Right cardiac atrium (tissue), 5 donors: ENCODE results near the gene TBC1D17. TPM values are rescaled to one million over a fixed set of nuclear protein-coding genes. Genes with fewer than 3 reads are reported as not detected.

Experiments used
- ATAC-seq, 2 donors: fragments of 200-7000 bp; cut with Tn5 transposase; one replicate each; pipeline versions ENCODE4 v1.8.0 to v1.9.1; 2020; ENCODE audit warnings: moderate library complexity in 2 of 2, mild to moderate bottlenecking in 1 of 2
- DNase-seq, 3 donors: peaks; one replicate each; pipeline ENCODE4 v3.0.0-alpha.2; 2020
- H3K27ac ChIP-seq: one replicate; pipeline ENCODE4 v1.5.1; 2013; ENCODE audit warnings: mild to moderate bottlenecking, low read length, control low read depth, moderate library complexity
- H3K27me3 ChIP-seq: one replicate; pipeline ENCODE4 v1.6.1; 2013; ENCODE audit not compliant: control insufficient read depth, insufficient read depth
- H3K4me1 ChIP-seq: one replicate; pipeline ENCODE4 v1.6.1; 2013; ENCODE audit warnings: low read length; ENCODE audit not compliant: control insufficient read depth, insufficient read depth
- H3K4me3 ChIP-seq: one replicate; pipeline ENCODE4 v1.5.1; 2013; ENCODE audit warnings: low read length, control low read depth
- H3K9me3 ChIP-seq: one replicate; pipeline ENCODE4 v1.6.1; 2013; ENCODE audit warnings: low read length; ENCODE audit not compliant: control insufficient read depth
- WGBS: extraction: QIAGEN DNeasy Blood & Tissue Kit; methylation state at CpG from one replicate; pipeline ENCODE4 v1.1.7; 2013; 5-methylcytosine and 5-hydroxymethylcytosine counted together
- intact Hi-C, 4 donors: fragments of 100-400 bp; cut with DNase I; formaldehyde crosslinking; loops; one replicate each; pipeline versions ENCODE4 v1.11.0 to v1.14.0; 2022 to 2023
- long read RNA-seq, 4 donors: library from polyadenylated mRNA; unstranded; transcript quantifications; one replicate each; pipeline ENCODE4 v2.0.0, GENCODE V29; 2020 to 2021
- polyA plus RNA-seq: library from polyadenylated mRNA; stranded (reverse); fragments of 200-250 nt; gene quantifications from one replicate; pipeline ENCODE4 v1.2.3, GENCODE V29; 2013
- total RNA-seq, 4 donors: library from RNA; stranded (reverse); fragmentation: NEBNext Ultra II Directional; extraction: Animal tissue kit (Norgen Biotek cat#: 25700); gene quantifications; one replicate each; pipeline ENCODE4 v1.2.1, GENCODE V29; 2021
- donor health status: healthy with polysubstance abuse.
- donor health status: DM: no; HTN: yes; CAD: no.
- donor health status: DM: no; HTN: no; CAD: no.
- donor health status: DM: no; HTN: yes; CAD: no; lungs with severe emphysema.
- donor health status: DM: yes; HTN: yes; CAD: no.

TBC1D17 gene
- total RNA-seq, result 10 to 100 TPM; 35.7 to 45.7 (median 42.1) TPM
- 35.6 TPM for polyA plus RNA-seq
- long read RNA-seq, donor 1, transcript TBC1D17-201 (17 exons, 2,366 nt), result major isoform, 38 of 63 reads
- long read RNA-seq, donor 1, partial matches to known transcripts, result 19 of 63 reads
- long read RNA-seq, donor 1, other reads (novel, unspliced or antisense), result 6 of 63 reads
- long read RNA-seq, donor 2, transcript TBC1D17-201 (17 exons, 2,366 nt), result major isoform, 21 of 39 reads
- long read RNA-seq, donor 2, partial matches to known transcripts, result 12 of 39 reads
- long read RNA-seq, donor 2, other reads (novel, unspliced or antisense), result 5 of 39 reads
- long read RNA-seq, donor 3, transcript TBC1D17-201 (17 exons, 2,366 nt), result major isoform, 5 of 20 reads
- long read RNA-seq, donor 3, partial matches to known transcripts, result 8 of 20 reads
- long read RNA-seq, donor 3, other reads (novel, unspliced or antisense), result 7 of 20 reads
- long read RNA-seq, donor 4, transcript TBC1D17-201 (17 exons, 2,366 nt), result major isoform, 23 of 46 reads
- long read RNA-seq, donor 4, partial matches to known transcripts, result 14 of 46 reads
- long read RNA-seq, donor 4, other reads (novel, unspliced or antisense), result 8 of 46 reads

- under 1% methylated on average over 61 of the region's 61 CpGs for WGBS
- Histone ChIP-seq H3K4me1 (peaks cover 6% of the 10 kb centered on the region), H3K27ac (peak within 1 kb of the TSS; percentile 99), H3K4me3 (peak within 1 kb of the TSS; percentile 76), H3K27me3 (no peaks in the 10 kb centered on the region), H3K9me3 (no peaks in the 10 kb centered on the region)
- peak; percentile 83 to 89 for ATAC-seq
- intact Hi-C loops, result no loop called here
- peak; percentile 99 for DNase-seq
These were observed at the start of gene TBC1D17, which contains the start of gene AKT1S1 for GRCh38 chr19:49877020-49877878. Gene TBC1D17 (plus strand): TSS chr19:49877702. CDS start chr19:49877724, 22 bp downstream. Gene AKT1S1 (minus strand): TSS chr19:49877355. CDS start chr19:49873295, 4,060 bp downstream.

DNA sequence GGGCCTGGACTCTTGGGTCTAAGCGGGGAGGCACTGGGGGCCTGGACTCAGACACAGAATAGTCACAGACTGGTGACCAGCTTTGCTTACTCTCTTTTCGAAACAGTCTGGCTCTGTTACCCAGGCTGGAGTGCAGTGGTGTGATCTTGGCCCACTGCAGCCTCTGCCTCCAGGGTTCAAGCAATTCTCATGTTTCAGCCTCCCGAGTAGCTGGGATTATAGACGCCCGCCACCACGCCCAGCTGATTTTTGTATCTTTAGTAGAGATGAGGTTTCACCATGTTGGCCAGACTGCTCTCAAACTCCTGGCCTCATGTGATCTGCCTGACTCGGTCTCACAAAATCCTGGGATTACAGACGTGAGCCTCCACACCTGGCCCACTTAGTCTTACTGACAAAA is 48.3 kb upstream of the TBC1D17 start:
- H3K27me3 ChIP-seq, result no peaks in the 10 kb centered on the region
- intact Hi-C loops, result no loop called here
- H3K9me3 ChIP-seq, result no peaks in the 10 kb centered on the region
- DNase-seq (no peak), ATAC-seq (no peak)
- no peak overlapping the region for H3K4me3 ChIP-seq
- no peaks in the 10 kb centered on the region for H3K4me1 ChIP-seq
- H3K27ac ChIP-seq, result no peak overlapping the region
- 94% methylated on average over 8 of the region's 8 CpGs for WGBS

- Histone ChIP-seq H3K4me1 (no peaks in the 10 kb centered on the region), H3K27me3 (no peaks in the 10 kb centered on the region), H3K27ac (no peak overlapping the region), H3K4me3 (no peak overlapping the region), H3K9me3 (no peaks in the 10 kb centered on the region)
- ATAC-seq (no peak), DNase-seq (peak in 1 of 3 donors; percentile 32)
- intact Hi-C loops, result no loop called here
- 95% methylated on average over 18 of the region's 18 CpGs for WGBS
These were observed 47.8 kb upstream of the TBC1D17 start for GRCh38 chr19:49829721-49830120.

- intact Hi-C loops, result no loop called here
- DNase-seq (peak in 1 of 3 donors; percentile 49), ATAC-seq (no peak)
- no peak overlapping the region for H3K27ac ChIP-seq
- H3K4me3 ChIP-seq, result no peak overlapping the region
- no peaks in the 10 kb centered on the region for H3K4me1 ChIP-seq
- no peaks in the 10 kb centered on the region for H3K9me3 ChIP-seq
- H3K27me3 ChIP-seq, result no peaks in the 10 kb centered on the region
- WGBS, result 90% methylated on average over 12 of the region's 12 CpGs
These were observed 46.7 kb upstream of the TBC1D17 start for GRCh38 chr19:49830766-49831165.

- DNase-seq, result no peak
- Histone ChIP-seq H3K4me3 (no peak overlapping the region), H3K4me1 (no peaks in the 10 kb centered on the region), H3K9me3 (no peaks in the 10 kb centered on the region), H3K27me3 (no peaks in the 10 kb centered on the region), H3K27ac (no peak overlapping the region)
- 95% methylated on average over 8 of the region's 8 CpGs for WGBS
- no peak for ATAC-seq
- intact Hi-C loops, result no loop called here
These were observed 45.9 kb upstream of the TBC1D17 start for GRCh38 chr19:49831592-49831991.

DNA sequence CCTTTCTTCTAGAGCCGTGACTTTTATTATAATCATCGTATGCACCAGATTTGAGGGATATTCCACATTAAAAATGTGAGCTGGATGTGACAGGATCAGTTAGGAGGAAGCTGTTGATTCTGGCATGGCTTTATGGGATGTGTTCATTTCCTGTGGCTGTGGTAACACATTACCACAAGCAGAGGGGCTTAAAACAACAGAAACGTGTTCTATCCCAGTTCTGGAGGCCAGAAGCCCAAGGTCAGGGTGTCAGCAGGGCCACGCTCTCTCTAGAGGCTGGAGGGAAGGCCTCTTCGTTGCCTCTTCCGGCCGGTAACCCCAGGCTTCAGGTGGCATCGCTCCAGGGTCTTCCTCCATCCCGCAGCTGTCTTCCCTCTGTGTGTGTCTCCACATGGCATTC is 44.9 kb upstream of the TBC1D17 start:
- no peak overlapping the region for H3K4me3 ChIP-seq
- no peaks in the 10 kb centered on the region for H3K9me3 ChIP-seq
- H3K27me3 ChIP-seq, result no peaks in the 10 kb centered on the region
- H3K4me1 ChIP-seq, result no peaks in the 10 kb centered on the region
- intact Hi-C loops, result no loop called here
- 55% methylated on average over 9 of the region's 9 CpGs for WGBS
- no peak overlapping the region for H3K27ac ChIP-seq
- DNase-seq (no peak), ATAC-seq (no peak)

DNA sequence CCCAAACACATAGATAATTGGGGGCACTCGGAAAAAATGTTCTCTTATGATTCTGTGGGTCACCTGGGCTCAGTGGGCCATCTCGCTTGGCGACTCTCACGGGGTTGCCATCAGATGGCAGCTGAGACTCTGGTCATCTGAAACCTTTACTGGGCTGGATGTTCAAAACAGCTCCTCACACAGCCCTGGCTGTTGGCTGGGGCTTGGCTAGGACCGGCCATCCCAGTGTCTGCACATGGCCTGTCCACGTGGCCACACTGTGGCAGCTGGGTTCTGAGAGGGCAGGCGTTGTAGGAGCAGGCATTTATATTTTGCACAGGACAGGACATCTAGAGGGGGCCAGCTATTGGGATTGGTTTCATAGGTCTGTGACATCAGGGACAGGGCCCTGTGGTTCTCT is 43.9 kb upstream of the TBC1D17 start:
- Histone ChIP-seq H3K4me1 (no peaks in the 10 kb centered on the region), H3K4me3 (no peak overlapping the region), H3K27me3 (no peaks in the 10 kb centered on the region), H3K27ac (no peak overlapping the region), H3K9me3 (no peaks in the 10 kb centered on the region)
- intact Hi-C loops, result no loop called here
- DNase-seq, result peak in 1 of 3 donors; percentile 30
- no peak for ATAC-seq
- 87% methylated on average over 7 of the region's 7 CpGs for WGBS

- Histone ChIP-seq H3K4me3 (no peak overlapping the region), H3K27ac (no peak overlapping the region), H3K9me3 (no peaks in the 10 kb centered on the region), H3K4me1 (no peaks in the 10 kb centered on the region), H3K27me3 (no peaks in the 10 kb centered on the region)
- DNase-seq (no peak), ATAC-seq (peak in 1 of 2 donors; percentile 7)
- 95% methylated on average over 12 of the region's 12 CpGs for WGBS
- intact Hi-C loops, result no loop called here
These were observed 41.9 kb upstream of the TBC1D17 start for GRCh38 chr19:49835562-49835961.

GRCh38 chr19:49836176-49837008 is 41.1 kb upstream of the TBC1D17 start:
- H3K4me1 ChIP-seq, result no peaks in the 10 kb centered on the region
- intact Hi-C loops, result no loop called here
- H3K27ac ChIP-seq, result no peak overlapping the region
- DNase-seq (peak in 1 of 3 donors; percentile 56), ATAC-seq (no peak)
- H3K9me3 ChIP-seq, result no peaks in the 10 kb centered on the region
- WGBS, result 94% methylated on average over 20 of the region's 20 CpGs
- H3K4me3 ChIP-seq, result no peak overlapping the region
- no peaks in the 10 kb centered on the region for H3K27me3 ChIP-seq

DNA sequence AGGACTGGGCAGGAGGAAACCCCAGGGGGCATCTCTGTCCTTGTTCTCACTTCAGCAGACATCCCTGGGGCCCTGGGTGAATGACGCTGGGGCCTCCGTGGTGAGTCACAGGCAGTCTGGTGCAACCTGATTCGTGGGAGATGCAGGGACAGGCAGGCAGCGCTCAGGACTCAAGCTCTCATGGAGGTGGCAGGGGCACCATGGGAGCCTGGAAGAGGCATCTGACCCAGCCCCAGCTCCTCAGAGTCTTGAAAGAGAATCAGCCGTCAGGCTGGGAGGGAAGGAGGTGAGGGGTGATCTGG is 40.5 kb upstream of the TBC1D17 start:
- no peak overlapping the region for H3K4me3 ChIP-seq
- intact Hi-C loops, result no loop called here
- no peak for ATAC-seq
- no peaks in the 10 kb centered on the region for H3K4me1 ChIP-seq
- no peaks in the 10 kb centered on the region for H3K9me3 ChIP-seq
- WGBS, result 90% methylated on average over 5 of the region's 5 CpGs
- H3K27ac ChIP-seq, result no peak overlapping the region
- H3K27me3 ChIP-seq, result no peaks in the 10 kb centered on the region
- DNase-seq, result no peak
